ENCODE results near the gene TMEM119. TPM values are rescaled to one million over a fixed set of nuclear protein-coding genes. Genes with fewer than 3 reads are reported as not detected.

Gene TMEM119
- polyA plus RNA-seq, 1 of the 3 experiments (the other 2 are of a cell fraction), result 25.7 TPM

DNA sequence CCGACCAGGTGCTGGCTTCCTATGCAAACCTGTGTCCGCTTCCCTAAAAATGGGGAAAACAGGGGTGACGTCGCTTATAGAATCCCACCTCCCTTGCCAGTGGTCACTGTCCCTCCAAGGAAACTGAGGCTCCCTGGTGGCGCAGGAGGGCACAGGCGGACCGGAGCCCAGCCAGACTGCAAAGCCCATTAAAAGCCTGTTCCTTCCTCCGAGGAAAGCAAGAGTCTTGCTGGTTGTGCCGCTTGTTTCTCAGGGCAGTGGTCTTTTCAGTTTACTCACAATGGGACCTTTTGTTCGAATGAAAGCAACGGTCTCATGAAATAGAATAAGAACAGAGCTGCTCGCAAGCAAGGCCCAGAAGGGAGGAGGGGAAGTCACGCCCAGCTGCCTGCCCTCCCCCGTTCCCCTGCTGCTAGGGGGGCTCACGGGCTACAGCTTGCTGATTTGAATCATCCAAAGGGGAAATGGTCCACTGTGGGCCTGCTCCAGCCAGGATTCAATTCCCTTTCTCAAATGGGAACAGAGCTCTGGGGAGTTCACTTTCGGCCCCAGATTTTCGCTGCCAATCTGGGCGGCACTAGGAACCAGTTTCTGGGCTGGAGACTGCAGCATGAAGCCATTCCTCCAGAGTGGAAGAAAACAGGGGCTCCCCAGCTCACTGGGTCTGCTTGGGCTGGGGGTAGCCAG is 40.4 kb upstream of the TMEM119 start:
- no peak overlapping the region; a peak in 1 of 4 replicates for H3K27ac ChIP-seq (ENCODE audit: low read depth in 2 of 2, low read length in 1 of 2)
- H4K20me1 ChIP-seq (ENCODE audit: insufficient read depth), result no peaks in the 10 kb centered on the region
- H3K27me3 ChIP-seq (ENCODE audit: insufficient read depth), result no peaks in the 10 kb centered on the region
- peaks cover 0 to 11% of the 10 kb centered on the region in 2 experiments for H3K36me3 ChIP-seq (replicated peaks in 1 of 2; ENCODE audit: control insufficient read depth in 1 of 2, insufficient read depth in 2 of 2, low read length in 1 of 2)
- no peak overlapping the region for H3K9ac ChIP-seq
- no peaks in the 10 kb centered on the region for H3K9me3 ChIP-seq
- no peaks in the 10 kb centered on the region for H3K9me2 ChIP-seq
- no peaks in the 10 kb centered on the region for H3K79me2 ChIP-seq (ENCODE audit: insufficient read depth)
- no peak for DNase-seq
- H3K4me2 ChIP-seq, result no peak overlapping the region
- WGBS (ENCODE audit: low lambda C conversion rate), result 90% methylated on average over 18 of the region's 18 CpGs
- H2AFZ ChIP-seq (ENCODE audit: low read depth), result no peak overlapping the region
- peaks cover 14 to 22% of the 10 kb centered on the region in 2 experiments; a peak in 2 of 4 replicates for H3K4me1 ChIP-seq (ENCODE audit: control insufficient read depth in 1 of 2, insufficient read depth in 2 of 2, low read depth in 1 of 2, low read length in 1 of 2)
- no peak overlapping the region for H3K4me3 ChIP-seq (ENCODE audit: low read depth in 2 of 2, low read length in 1 of 2)
- peaks cover 57% of the 10 kb centered on the region for H3F3A ChIP-seq (replicated peaks; ENCODE audit: insufficient read depth)
- ChIA-PET POLR2A (no interaction called here), CTCF (interaction anchor here (0.6 to 6.3 kb wide), 6 partner anchors 20 to 312 kb away, joined by 3 to 36 read pairs (median 4); no protein-coding TSS in a partner anchor)
- TF ChIP-seq MEF2A (IDR thresholded peaks at IDR 0.05; ENCODE audit: borderline replicate concordance, low read depth) (no peak), GABPA (IDR thresholded peaks at IDR 0.05; ENCODE audit: low read depth) (no peak), RFX5 (IDR thresholded peaks at IDR 0.05; ENCODE audit: low read length) (no peak), ELF1 (IDR thresholded peaks at IDR 0.05) (no peak), TAF1 (IDR thresholded peaks at IDR 0.05; ENCODE audit: borderline replicate concordance, low read depth, low read length) (no peak), MXI1 (IDR thresholded peaks at IDR 0.05; ENCODE audit: low read depth, low read length) (no peak), SMC3 (IDR thresholded peaks at IDR 0.05; ENCODE audit: low read depth, low read length) (no peak), GATA2 (CRISPR knock-in tag; IDR thresholded peaks at IDR 0.05) (no peak), SIN3A (IDR thresholded peaks at IDR 0.05; ENCODE audit: borderline replicate concordance, low read depth, low read length) (no peak), TCF12 (IDR thresholded peaks at IDR 0.05) (no peak)
- TF ChIP-seq, protein P1, sequence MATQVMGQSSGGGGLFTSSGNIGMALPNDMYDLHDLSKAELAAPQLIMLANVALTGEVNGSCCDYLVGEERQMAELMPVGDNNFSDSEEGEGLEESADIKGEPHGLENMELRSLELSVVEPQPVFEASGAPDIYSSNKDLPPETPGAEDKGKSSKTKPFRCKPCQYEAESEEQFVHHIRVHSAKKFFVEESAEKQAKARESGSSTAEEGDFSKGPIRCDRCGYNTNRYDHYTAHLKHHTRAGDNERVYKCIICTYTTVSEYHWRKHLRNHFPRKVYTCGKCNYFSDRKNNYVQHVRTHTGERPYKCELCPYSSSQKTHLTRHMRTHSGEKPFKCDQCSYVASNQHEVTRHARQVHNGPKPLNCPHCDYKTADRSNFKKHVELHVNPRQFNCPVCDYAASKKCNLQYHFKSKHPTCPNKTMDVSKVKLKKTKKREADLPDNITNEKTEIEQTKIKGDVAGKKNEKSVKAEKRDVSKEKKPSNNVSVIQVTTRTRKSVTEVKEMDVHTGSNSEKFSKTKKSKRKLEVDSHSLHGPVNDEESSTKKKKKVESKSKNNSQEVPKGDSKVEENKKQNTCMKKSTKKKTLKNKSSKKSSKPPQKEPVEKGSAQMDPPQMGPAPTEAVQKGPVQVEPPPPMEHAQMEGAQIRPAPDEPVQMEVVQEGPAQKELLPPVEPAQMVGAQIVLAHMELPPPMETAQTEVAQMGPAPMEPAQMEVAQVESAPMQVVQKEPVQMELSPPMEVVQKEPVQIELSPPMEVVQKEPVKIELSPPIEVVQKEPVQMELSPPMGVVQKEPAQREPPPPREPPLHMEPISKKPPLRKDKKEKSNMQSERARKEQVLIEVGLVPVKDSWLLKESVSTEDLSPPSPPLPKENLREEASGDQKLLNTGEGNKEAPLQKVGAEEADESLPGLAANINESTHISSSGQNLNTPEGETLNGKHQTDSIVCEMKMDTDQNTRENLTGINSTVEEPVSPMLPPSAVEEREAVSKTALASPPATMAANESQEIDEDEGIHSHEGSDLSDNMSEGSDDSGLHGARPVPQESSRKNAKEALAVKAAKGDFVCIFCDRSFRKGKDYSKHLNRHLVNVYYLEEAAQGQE (IDR thresholded peaks at IDR 0.05; ENCODE audit: low read depth, low read length), result no peak
- TF ChIP-seq, protein P2, sequence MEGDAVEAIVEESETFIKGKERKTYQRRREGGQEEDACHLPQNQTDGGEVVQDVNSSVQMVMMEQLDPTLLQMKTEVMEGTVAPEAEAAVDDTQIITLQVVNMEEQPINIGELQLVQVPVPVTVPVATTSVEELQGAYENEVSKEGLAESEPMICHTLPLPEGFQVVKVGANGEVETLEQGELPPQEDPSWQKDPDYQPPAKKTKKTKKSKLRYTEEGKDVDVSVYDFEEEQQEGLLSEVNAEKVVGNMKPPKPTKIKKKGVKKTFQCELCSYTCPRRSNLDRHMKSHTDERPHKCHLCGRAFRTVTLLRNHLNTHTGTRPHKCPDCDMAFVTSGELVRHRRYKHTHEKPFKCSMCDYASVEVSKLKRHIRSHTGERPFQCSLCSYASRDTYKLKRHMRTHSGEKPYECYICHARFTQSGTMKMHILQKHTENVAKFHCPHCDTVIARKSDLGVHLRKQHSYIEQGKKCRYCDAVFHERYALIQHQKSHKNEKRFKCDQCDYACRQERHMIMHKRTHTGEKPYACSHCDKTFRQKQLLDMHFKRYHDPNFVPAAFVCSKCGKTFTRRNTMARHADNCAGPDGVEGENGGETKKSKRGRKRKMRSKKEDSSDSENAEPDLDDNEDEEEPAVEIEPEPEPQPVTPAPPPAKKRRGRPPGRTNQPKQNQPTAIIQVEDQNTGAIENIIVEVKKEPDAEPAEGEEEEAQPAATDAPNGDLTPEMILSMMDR (IDR thresholded peaks at IDR 0.05), result no peak
- TF ChIP-seq, protein P3, sequence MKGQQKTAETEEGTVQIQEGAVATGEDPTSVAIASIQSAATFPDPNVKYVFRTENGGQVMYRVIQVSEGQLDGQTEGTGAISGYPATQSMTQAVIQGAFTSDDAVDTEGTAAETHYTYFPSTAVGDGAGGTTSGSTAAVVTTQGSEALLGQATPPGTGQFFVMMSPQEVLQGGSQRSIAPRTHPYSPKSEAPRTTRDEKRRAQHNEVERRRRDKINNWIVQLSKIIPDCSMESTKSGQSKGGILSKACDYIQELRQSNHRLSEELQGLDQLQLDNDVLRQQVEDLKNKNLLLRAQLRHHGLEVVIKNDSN (IDR thresholded peaks at IDR 0.05; ENCODE audit: borderline replicate concordance, low read depth), result no peak
